ENCODE results near the gene RSPH9. TPM values are rescaled to one million over a fixed set of nuclear protein-coding genes. Genes with fewer than 3 reads are reported as not detected.

The RSPH9 gene
- polyA plus RNA-seq, 1 of the 3 experiments (the other 2 are of a cell fraction) = 0.05 TPM

DNA sequence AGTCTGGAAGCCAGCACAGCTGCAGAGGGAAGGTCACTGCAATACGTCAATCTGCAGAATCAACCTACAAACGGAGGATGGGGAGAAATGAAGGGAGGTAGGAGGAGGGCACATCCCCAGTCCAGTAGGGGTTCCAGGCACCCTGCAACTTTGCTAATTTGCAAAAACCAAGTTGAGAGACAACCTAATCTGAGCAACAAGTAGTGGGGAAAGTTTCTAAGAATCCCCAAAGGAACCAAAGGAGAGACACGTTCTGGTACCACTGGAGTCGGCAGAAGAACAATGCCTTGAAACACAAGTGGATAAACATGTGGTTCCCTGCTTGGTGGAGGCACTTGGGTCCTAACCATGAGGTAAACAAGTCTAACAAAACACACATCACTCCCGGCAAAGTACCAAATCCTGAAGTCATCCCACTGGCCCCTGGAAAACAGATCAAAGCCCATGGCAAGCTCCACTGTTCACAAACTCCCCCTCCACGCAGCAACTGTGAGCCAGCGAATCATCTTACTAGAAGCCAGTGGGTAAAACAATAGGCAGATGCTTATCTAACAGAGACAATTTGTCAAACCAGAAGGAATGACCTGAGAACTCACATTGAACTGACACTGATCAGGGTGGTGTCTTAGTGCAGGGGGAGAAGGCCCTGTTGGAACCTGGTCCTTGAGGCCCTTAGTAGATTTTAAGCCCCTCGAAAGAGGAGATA lies 38.0 kb downstream of the RSPH9 start (continued):
- TF ChIP-seq SMC3 (IDR thresholded peaks at IDR 0.05; ENCODE audit: low read depth, low read length) (no peak), RFX5 (IDR thresholded peaks at IDR 0.05; ENCODE audit: low read length) (no peak), GABPA (IDR thresholded peaks at IDR 0.05; ENCODE audit: low read depth) (no peak), FOXM1 (IDR thresholded peaks at IDR 0.05; ENCODE audit: low read depth) (no peak), TAF1 (IDR thresholded peaks at IDR 0.05; ENCODE audit: borderline replicate concordance, low read depth, low read length) (no peak)

DNA sequence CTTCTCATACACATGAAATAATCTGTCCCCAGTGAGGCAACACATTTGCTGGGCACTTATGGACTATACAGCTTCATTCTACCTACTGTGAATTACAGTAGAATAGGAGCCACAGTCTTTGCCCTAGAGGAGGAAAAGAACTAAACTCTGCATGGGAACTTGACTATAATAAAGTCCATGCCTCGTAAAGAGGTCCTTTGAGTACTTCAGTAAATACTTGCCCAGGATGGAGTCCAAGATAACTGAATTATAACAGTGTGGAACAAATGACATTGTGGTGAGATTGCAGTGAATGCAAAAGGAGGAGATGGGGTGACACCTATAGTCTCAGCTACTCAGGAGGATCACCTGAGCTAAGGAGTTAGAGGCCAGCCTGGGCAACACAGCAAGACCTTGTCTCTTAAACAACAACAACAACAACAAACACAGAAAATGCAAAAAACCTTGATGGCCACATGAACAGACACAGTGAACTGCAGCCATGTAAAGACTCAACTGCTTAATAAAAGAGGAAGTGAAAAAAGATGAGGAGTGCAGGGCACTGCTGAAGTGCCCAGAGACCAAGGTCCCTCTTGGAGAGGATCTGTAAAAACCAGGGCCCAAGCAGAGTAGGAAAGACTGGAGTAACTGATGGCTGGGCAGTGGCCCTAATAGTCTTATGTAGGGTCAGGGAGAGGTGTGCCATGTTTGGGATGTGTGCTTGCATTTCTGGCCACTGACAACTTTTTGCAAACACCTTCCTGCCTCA lies 39.0 kb downstream of the RSPH9 start:
- H3K9ac ChIP-seq = no peak overlapping the region
- no peak overlapping the region for H3K27ac ChIP-seq (ENCODE audit: low read depth in 2 of 2, low read length in 1 of 2)
- no peak overlapping the region for H3K4me3 ChIP-seq (ENCODE audit: low read depth in 2 of 2, low read length in 1 of 2)
- peaks cover 0 to 17% of the 10 kb centered on the region in 2 experiments; a peak in 2 of 4 replicates for H3K4me1 ChIP-seq (ENCODE audit: control insufficient read depth in 1 of 2, insufficient read depth in 2 of 2, low read depth in 1 of 2, low read length in 1 of 2)
- H2AFZ ChIP-seq (ENCODE audit: low read depth) = no peak overlapping the region
- ChIA-PET POLR2A (no interaction called here), CTCF (interaction anchor here (0.8 to 1.2 kb wide), 4 partner anchors 11 to 22 kb away, joined by 3 read pairs; no protein-coding TSS in a partner anchor)
- H3K79me2 ChIP-seq (ENCODE audit: insufficient read depth) = peaks cover 70% of the 10 kb centered on the region
- no peak for DNase-seq
- no peaks in the 10 kb centered on the region for H3F3A ChIP-seq (replicated peaks; ENCODE audit: insufficient read depth)
- H3K9me2 ChIP-seq = no peaks in the 10 kb centered on the region
- H4K20me1 ChIP-seq (ENCODE audit: insufficient read depth) = peaks cover 37% of the 10 kb centered on the region
- peaks cover 11 to 34% of the 10 kb centered on the region in 2 experiments for H3K36me3 ChIP-seq (replicated peaks in 1 of 2; ENCODE audit: control insufficient read depth in 1 of 2, insufficient read depth in 2 of 2, low read length in 1 of 2)
- H3K4me2 ChIP-seq = no peak overlapping the region
- no peaks in the 10 kb centered on the region for H3K9me3 ChIP-seq
- no peaks in the 10 kb centered on the region for H3K27me3 ChIP-seq (ENCODE audit: insufficient read depth)
- TF ChIP-seq FOSL2 (IDR thresholded peaks at IDR 0.05; ENCODE audit: borderline replicate concordance, low read depth) = no peak
- no peak for TF ChIP-seq FOXJ3 (CRISPR knock-in tag; IDR thresholded peaks at IDR 0.05)
- TF ChIP-seq, protein P1, sequence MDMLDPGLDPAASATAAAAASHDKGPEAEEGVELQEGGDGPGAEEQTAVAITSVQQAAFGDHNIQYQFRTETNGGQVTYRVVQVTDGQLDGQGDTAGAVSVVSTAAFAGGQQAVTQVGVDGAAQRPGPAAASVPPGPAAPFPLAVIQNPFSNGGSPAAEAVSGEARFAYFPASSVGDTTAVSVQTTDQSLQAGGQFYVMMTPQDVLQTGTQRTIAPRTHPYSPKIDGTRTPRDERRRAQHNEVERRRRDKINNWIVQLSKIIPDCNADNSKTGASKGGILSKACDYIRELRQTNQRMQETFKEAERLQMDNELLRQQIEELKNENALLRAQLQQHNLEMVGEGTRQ (IDR thresholded peaks at IDR 0.05; ENCODE audit: borderline replicate concordance, low read depth, low read length) = no peak
- TF ChIP-seq, protein P2, sequence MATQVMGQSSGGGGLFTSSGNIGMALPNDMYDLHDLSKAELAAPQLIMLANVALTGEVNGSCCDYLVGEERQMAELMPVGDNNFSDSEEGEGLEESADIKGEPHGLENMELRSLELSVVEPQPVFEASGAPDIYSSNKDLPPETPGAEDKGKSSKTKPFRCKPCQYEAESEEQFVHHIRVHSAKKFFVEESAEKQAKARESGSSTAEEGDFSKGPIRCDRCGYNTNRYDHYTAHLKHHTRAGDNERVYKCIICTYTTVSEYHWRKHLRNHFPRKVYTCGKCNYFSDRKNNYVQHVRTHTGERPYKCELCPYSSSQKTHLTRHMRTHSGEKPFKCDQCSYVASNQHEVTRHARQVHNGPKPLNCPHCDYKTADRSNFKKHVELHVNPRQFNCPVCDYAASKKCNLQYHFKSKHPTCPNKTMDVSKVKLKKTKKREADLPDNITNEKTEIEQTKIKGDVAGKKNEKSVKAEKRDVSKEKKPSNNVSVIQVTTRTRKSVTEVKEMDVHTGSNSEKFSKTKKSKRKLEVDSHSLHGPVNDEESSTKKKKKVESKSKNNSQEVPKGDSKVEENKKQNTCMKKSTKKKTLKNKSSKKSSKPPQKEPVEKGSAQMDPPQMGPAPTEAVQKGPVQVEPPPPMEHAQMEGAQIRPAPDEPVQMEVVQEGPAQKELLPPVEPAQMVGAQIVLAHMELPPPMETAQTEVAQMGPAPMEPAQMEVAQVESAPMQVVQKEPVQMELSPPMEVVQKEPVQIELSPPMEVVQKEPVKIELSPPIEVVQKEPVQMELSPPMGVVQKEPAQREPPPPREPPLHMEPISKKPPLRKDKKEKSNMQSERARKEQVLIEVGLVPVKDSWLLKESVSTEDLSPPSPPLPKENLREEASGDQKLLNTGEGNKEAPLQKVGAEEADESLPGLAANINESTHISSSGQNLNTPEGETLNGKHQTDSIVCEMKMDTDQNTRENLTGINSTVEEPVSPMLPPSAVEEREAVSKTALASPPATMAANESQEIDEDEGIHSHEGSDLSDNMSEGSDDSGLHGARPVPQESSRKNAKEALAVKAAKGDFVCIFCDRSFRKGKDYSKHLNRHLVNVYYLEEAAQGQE (IDR thresholded peaks at IDR 0.05; ENCODE audit: low read depth, low read length) = no peak
- no peak for TF ChIP-seq SMC3 (IDR thresholded peaks at IDR 0.05; ENCODE audit: low read depth, low read length)
- no peak for TF ChIP-seq ELF1 (IDR thresholded peaks at IDR 0.05)
- no peak for TF ChIP-seq TEAD4 (IDR thresholded peaks at IDR 0.05; ENCODE audit: borderline replicate concordance, insufficient read depth)
- no peak for TF ChIP-seq EP300 (IDR thresholded peaks at IDR 0.05; ENCODE audit: borderline replicate concordance in 1 of 2, low read depth in 1 of 2, low read length in 1 of 2)
- TF ChIP-seq TCF12 (IDR thresholded peaks at IDR 0.05) = no peak
- TF ChIP-seq MXI1 (IDR thresholded peaks at IDR 0.05; ENCODE audit: low read depth, low read length) = no peak
- TF ChIP-seq GABPA (IDR thresholded peaks at IDR 0.05; ENCODE audit: low read depth) = no peak
- TF ChIP-seq EZH2phosphoT487 (IDR thresholded peaks at IDR 0.05; ENCODE audit: borderline replicate concordance, low read depth) = no peak
- no peak for TF ChIP-seq NRF1 (IDR thresholded peaks at IDR 0.05; ENCODE audit: low read depth, low read length)
- TF ChIP-seq TAF1 (IDR thresholded peaks at IDR 0.05; ENCODE audit: borderline replicate concordance, low read depth, low read length) = no peak
- TF ChIP-seq SIN3A (IDR thresholded peaks at IDR 0.05; ENCODE audit: borderline replicate concordance, low read depth, low read length) = no peak
- no peak for TF ChIP-seq JUND (IDR thresholded peaks at IDR 0.05)
- no peak for TF ChIP-seq RCOR1 (IDR thresholded peaks at IDR 0.05; ENCODE audit: low read length)
- TF ChIP-seq FOXM1 (IDR thresholded peaks at IDR 0.05; ENCODE audit: low read depth) = no peak
- TF ChIP-seq POLR2AphosphoS5 (IDR thresholded peaks at IDR 0.05; ENCODE audit: low read depth, low read length) = no peak
- 67% methylated on average over 1 of the region's 1 CpG for WGBS (ENCODE audit: low lambda C conversion rate)
